Sigmoid colon (tissue), 4 donors: ENCODE results near the gene SORBS1.

Source experiments
- CTCF ChIP-seq, 4 experiments: fragments of 450-650 bp in 3 of 4; fragments of 200-600 bp in 1 of 4; IDR thresholded peaks; one replicate each; pipeline ENCODE4 v1.5.1; 2016 to 2019; ENCODE audit warnings: antibody characterized with exemption in 4 of 4, mild to moderate bottlenecking in 3 of 4, moderate library complexity in 2 of 4
- EP300 ChIP-seq, 4 donors: sonication (generic); formaldehyde crosslinking; IDR thresholded peaks; one replicate each; pipeline ENCODE4 v1.6.1; 2017; ENCODE audit warnings: antibody characterized with exemption in 4 of 4
- POLR2A ChIP-seq, 2 donors: fragments of 450-650 bp; IDR thresholded peaks; one replicate each; pipeline ENCODE4 v1.6.1; 2016; ENCODE audit warnings: antibody characterized with exemption in 2 of 2, mild to moderate bottlenecking in 2 of 2, moderate library complexity in 2 of 2

- TF ChIP-seq CTCF (IDR thresholded peaks at IDR 0.05) = no peak
- TF ChIP-seq EP300 (IDR thresholded peaks at IDR 0.05) = no peak
- no peak for TF ChIP-seq POLR2A (IDR thresholded peaks at IDR 0.05)
Observed at GRCh38 chr10:95539560-95540284, 21.4 kb downstream of the SORBS1 start.
